Measurements from ENCODE around the gene LOXL1.

GRCh38 chr15:73879426-73879825 lies 46.8 kb upstream of the LOXL1 start:
- TF ChIP-seq EZH2 (IDR thresholded peaks at IDR 0.05; ENCODE audit: low read length) (no peak), CTCF (optimal IDR thresholded peaks at IDR 0.05 in 1 of 3, IDR thresholded peaks at IDR 0.05 in 1 of 3, conservative IDR thresholded peaks at IDR 0.05 in 1 of 3; ENCODE audit: extremely low read depth in 1 of 3, insufficient read depth in 2 of 3, low read length in 3 of 3) (no peak)

All from keratinocyte (primary cell).